ENCODE measurements around the gene SPDEF.

DNA sequence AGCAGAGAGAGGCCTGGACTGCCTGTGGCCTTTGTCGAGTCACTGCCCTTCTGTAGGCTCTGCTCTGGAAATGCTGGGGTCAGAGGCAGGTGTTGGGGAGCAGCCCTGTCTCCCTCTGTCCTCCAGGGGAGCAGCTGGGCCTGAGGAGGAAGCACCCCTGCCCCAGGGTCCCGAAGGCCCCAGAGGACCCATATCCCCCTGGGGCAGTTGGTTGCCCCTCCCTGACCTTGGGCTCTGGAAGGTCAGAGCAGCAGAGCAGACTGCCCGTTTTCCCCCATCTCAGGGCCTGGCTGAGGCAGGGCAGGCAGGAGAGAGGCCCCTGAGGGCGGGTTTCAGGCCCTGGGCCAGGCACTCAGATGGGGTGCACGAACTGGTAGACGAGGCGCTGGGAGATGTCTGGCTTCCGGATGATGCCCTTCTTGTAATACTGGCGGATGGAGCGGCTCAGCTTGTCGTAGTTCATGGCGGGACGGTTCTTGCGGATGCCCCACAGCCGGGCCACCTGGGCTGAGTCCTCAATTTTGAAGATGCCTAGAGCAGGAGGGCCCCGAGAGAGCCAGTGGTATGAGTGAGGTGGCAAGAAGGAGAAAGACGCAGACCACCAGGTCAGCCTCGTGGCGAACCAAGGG lies 18.1 kb downstream of the SPDEF start:
- TF ChIP-seq, protein P1, sequence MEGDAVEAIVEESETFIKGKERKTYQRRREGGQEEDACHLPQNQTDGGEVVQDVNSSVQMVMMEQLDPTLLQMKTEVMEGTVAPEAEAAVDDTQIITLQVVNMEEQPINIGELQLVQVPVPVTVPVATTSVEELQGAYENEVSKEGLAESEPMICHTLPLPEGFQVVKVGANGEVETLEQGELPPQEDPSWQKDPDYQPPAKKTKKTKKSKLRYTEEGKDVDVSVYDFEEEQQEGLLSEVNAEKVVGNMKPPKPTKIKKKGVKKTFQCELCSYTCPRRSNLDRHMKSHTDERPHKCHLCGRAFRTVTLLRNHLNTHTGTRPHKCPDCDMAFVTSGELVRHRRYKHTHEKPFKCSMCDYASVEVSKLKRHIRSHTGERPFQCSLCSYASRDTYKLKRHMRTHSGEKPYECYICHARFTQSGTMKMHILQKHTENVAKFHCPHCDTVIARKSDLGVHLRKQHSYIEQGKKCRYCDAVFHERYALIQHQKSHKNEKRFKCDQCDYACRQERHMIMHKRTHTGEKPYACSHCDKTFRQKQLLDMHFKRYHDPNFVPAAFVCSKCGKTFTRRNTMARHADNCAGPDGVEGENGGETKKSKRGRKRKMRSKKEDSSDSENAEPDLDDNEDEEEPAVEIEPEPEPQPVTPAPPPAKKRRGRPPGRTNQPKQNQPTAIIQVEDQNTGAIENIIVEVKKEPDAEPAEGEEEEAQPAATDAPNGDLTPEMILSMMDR (IDR thresholded peaks at IDR 0.05): no peak
- TF ChIP-seq POLR2AphosphoS5 (IDR thresholded peaks at IDR 0.05): no peak
- TF ChIP-seq EP300 (IDR thresholded peaks at IDR 0.05): no peak
- TF ChIP-seq POLR2A (IDR thresholded peaks at IDR 0.05): no peak
